IPS-NIHi7 (cell line): ENCODE results near the gene RPL12.

Source experiments
- DNase-seq: peaks from one replicate; pipeline ENCODE4 v3.0.0; 2012; ENCODE audit warnings: mixed read lengths; ENCODE audit errors: extremely low spot score

RPL12 gene

DNA sequence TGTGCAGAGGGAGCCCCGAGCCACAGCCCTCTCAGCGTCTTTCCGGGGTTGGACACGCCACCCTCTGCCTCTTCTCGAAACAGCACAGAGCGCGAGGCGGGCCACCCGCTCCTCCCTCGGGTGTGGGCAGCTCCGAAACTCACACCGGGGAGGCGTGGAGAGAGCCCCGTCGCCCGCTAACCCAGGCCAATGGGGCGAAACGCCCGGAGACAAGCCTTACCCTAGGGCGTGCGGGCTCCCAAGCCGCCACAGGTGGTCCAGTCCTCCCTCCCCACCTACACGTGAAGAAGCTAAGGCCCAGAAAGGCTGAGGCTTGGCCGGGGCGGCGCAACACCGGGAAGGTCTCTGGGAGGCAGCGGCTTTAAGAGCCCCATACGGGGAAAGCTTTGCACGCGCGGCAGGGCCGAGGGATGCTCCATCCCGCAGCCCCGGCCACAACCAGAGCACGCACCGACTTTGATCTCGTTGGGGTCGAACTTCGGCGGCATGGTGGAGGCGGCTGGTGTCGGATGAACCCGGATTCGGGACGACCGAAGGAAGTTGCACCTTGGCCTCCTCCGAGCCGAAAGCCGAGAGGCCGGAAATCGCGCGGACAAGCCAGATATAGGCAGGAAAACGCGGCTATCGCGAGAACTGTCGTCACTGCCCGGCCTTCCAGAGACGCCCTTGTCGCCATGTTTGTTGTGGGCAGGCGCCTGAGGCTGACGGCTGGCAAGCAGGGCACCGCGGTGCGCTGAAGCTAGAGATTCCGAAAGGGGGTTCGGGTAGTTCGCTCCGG is at the start of gene RPL12, which contains the start of gene LRSAM1:
TSS of gene RPL12 (minus strand) at position 577 of the 778 bp plus-strand sequence. CDS start at position 488, 89 bp downstream.
TSS of gene LRSAM1 (plus strand) at position 681 of the 778 bp plus-strand sequence. CDS start 3,018 bp downstream, outside the sequence.
- peak; percentile 98 for DNase-seq

DNA sequence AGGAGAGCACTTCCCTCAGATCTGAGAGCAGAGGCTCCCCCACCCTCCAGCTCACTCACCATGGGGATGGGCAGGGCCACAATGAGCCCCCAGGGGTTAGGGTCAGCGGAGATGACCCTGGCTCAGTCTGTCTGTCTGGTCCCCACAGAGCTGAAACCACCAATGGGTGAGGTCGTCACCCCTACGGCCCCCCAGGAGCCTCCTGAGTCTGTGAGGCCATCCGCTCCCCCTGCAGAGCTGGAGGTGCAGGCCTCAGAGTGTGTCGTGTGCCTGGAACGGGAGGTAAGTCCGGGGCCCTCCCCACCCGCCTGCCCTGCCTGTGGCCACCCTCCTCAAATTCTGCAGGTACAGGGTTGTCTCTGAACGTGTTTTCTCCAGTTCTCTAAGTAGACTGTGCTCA is 49.7 kb upstream of the RPL12 start:
- no peak for DNase-seq

DNA sequence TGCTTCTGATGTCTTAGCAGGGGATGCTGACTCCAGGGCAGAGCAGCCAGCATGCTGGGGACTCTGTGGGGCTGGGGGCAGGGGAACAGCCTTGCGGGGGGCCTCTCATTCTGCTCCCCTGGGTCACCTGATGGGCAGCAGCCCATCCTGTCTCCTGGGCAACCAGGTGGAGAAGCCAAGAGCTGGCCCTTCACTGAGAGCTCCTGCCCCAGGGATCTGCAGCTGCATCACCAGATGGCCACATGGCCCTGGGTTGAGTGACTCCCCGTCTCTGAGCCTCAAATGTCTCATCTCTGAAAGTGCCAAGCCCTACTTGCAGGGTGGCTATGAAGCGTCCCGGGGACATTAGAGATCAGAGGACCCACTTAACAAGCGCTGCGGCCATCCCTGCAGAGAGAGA is 49.2 kb upstream of the RPL12 start:
- DNase-seq, result no peak

GRCh38 chr9:127498298-127498697 is 47.1 kb upstream of the RPL12 start:
- no peak for DNase-seq

- DNase-seq, result no peak
Observed at GRCh38 chr9:127497656-127498290, 46.6 kb upstream of the RPL12 start.

GRCh38 chr9:127496974-127497373 is 45.8 kb upstream of the RPL12 start:
- DNase-seq, result no peak

DNA sequence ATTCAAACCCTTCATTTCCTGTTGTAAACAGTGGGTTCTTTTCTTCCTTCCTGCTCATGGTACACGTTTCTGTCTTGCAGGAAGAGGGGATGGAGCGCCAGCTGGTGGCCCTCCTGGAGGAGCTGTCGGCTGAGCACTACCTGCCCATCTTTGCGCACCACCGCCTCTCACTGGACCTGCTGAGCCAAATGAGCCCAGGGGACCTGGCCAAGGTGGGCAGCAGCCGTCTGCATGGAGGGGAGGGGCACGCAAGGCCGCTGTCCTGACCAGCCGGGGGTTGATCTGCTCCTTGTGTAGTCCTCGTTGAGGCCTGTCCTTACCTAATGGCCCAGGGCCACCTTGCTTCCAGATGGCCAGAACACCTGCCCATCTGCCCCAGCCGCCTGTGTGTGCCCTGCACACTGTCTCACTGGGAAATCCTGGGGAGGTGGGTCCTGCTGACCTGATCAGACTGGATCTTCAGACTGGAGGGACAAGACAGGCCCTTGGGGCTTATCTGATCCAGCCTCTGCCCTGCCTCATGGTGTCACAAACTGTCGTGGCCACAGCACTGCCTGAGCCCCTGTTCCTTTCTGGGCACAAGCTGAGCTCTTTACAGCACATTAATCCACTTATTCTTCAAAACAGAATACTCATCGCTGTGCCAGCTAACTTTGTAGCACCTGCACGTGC is 44.8 kb upstream of the RPL12 start:
- DNase-seq, result no peak

- no peak for DNase-seq
Observed at GRCh38 chr9:127494304-127494702, 43.1 kb upstream of the RPL12 start.

GRCh38 chr9:127493592-127494303 is 42.5 kb upstream of the RPL12 start:
- no peak for DNase-seq

- DNase-seq, result no peak
Observed at GRCh38 chr9:127492616-127493015, 41.4 kb upstream of the RPL12 start.

- DNase-seq, result no peak
Observed at GRCh38 chr9:127491516-127491915, 40.3 kb upstream of the RPL12 start.

- no peak for DNase-seq
Observed at GRCh38 chr9:127490535-127491230, 39.5 kb upstream of the RPL12 start.

GRCh38 chr9:127489471-127490115 is 38.4 kb upstream of the RPL12 start:
- peak; percentile 90 for DNase-seq

DNA sequence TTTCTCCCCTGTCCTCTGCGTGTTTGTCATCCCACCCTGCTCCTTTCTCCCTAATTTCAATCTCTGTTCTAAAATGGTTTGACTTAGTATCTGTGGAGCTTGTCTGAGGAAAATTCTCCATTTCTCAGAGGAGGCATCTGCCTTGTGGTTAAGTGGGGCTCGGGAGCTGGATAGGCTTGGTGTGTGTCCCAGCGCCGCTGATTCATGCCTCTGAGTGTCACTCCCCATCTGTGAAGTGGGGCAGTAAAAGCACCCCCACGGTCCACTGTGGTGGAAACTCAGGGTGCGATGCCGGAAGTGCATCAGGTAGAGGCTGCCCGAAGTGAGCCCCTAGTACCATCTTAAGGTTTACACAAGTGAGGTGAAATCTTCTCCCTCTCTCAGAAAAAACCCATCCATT is 37.7 kb upstream of the RPL12 start:
- no peak for DNase-seq

DNA sequence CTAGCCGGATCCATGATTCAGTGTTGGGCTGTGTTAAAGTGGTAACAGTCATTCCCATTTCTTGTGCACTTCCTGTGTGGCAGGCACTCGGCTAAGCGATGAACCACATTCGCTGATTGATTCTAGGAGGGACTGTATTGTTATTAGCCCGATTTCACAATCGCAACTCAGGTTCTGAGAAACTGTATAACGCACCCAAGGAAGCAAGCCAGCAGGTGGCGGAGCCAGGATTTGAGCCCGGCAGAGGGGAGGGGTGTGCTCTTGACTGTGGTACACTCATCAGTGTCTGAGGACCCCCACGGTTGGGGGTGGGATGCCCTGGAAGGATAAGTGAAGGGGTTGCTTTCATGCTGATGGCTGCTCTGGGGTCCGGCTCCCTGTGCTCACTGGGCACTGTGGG is 34.8 kb upstream of the RPL12 start:
- no peak for DNase-seq

GRCh38 chr9:127482662-127483061 is 31.5 kb upstream of the RPL12 start:
- no peak for DNase-seq

- DNase-seq, result no peak
Observed at GRCh38 chr9:127479507-127480081, 28.4 kb upstream of the RPL12 start.

DNA sequence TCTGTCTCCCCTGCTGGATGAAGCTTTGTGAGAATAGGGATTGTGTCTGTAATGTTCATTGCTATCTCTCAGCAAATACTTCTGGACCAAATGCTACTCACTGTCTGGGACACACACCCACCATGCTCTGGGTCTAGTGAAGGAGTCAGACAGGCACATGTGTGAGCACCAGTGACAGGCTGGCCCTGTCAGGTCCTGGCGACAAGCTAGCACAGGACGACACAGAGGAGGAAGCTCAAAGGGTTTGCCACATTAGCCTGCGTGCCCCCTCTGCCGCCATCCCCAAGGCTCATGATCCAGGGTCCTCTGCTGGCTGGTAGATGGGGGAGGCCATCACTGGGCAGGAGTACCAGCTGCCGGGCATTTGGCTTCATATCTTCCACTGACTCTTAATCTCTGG is 23.4 kb upstream of the RPL12 start:
- DNase-seq, result no peak

DNA sequence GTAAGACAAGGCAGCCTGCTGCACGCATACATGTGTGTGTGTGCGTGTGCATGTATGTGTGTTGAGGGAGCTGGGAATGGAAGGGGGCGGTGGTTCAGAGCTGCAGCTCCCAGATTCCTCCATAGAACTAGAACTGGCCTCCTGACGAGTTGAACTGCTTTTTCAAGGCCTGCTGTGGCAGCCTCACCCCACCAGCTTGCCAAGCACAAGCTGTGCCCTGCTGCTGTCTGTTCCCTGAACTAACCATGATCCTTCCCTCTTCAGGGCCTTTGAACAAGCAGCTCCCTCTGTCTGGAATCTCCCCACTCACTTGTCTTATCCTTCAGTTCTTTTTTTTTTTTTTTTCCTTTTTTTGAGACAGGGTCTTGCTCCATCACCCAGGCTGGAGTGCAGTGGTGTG is 22.7 kb upstream of the RPL12 start:
- DNase-seq, result no peak

GRCh38 chr9:127473501-127473900 is 22.3 kb upstream of the RPL12 start:
- no peak for DNase-seq

DNA sequence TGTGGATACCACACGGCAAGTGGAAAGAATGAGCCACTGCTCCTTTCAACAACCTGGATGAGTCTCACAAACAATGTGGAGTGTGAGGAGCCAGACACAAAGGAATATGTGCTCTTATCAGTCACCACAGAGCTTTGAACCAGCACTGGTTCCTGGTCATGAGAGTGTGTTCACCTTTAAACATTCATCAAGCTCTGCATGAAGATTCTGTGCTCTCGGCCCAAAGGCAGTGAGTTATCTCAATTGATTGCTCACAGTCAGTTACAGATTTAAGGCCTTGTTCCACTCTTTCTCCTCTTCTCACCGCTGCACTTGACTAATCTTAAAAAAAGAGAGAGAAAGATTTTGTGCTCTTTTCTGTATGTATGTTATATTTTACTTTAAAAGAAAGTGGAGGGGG is 19.5 kb upstream of the RPL12 start:
- DNase-seq, result no peak
